OCI-LY7 (cell line): ENCODE measurements around the gene ABCC4. TPM values are rescaled to one million over a fixed set of nuclear protein-coding genes. Genes with fewer than 3 reads are reported as not detected.

Experiments
- BruUV-seq: library from RNA; stranded (reverse); fragments of 400-500 nt; replicated peaks from 2 replicates; lab custom pipeline; 2021; lab: Mats Ljungman, UMichigan
- CTCF ChIA-PET: fragments of 300-600 bp; sonication (Branson Sonifier 250); formaldehyde crosslinking; loops from one replicate; lab custom pipeline; 2022; ENCODE audit warnings: antibody characterized with exemption; ENCODE audit not compliant: unreplicated experiment; lab: Charles Lee
- POLR2A ChIA-PET: fragments of 300-600 bp; sonication (Branson Sonifier 250); formaldehyde crosslinking; loops from one replicate; lab custom pipeline; 2022; ENCODE audit warnings: antibody characterized with exemption; lab: Charles Lee
- DNase-seq: peaks from one replicate; pipeline ENCODE4 v3.0.0-alpha.2; 2015; ENCODE audit warnings: low spot score
- H2AFZ ChIP-seq: fragments of 200-600 bp; sonication (generic), shearing (Covaris generic); 2 replicates; pipeline ENCODE4 v1.6.1; 2014; ENCODE audit warnings: mild to moderate bottlenecking, antibody characterized with exemption, low read length, moderate library complexity
- H3K27ac ChIP-seq: fragments of 200-600 bp; sonication (generic); 2 replicates; pipeline ENCODE4 v1.5.1; 2014; ENCODE audit warnings: mixed run types, low read depth, mild to moderate bottlenecking, moderate library complexity, low read length, inconsistent platforms; ENCODE audit not compliant: poor library complexity, severe bottlenecking
- H3K36me3 ChIP-seq: fragments of 200-600 bp; sonication (generic); 2 replicates; pipeline ENCODE4 v1.6.1; 2014; ENCODE audit warnings: mild to moderate bottlenecking, antibody characterized with exemption, low read length, moderate library complexity, mixed read lengths; ENCODE audit not compliant: insufficient read depth
- H3K4me1 ChIP-seq: fragments of 200-600 bp; sonication (generic); 2 replicates; pipeline ENCODE4 v1.5.1; 2014; ENCODE audit warnings: mild to moderate bottlenecking, low read length; ENCODE audit not compliant: insufficient read depth, poor library complexity, severe bottlenecking
- H3K4me2 ChIP-seq: fragments of 200-600 bp; sonication (generic); 2 replicates; pipeline ENCODE4 v1.6.1; 2014; ENCODE audit warnings: mild to moderate bottlenecking, low read length
- H3K4me3 ChIP-seq: fragments of 200-600 bp; sonication (generic); 2 replicates; pipeline ENCODE4 v1.5.1; 2014; ENCODE audit warnings: mild to moderate bottlenecking, low read depth, low read length; ENCODE audit not compliant: poor library complexity, severe bottlenecking
- H3K79me2 ChIP-seq: fragments of 200-600 bp; sonication (generic); 2 replicates; pipeline ENCODE4 v1.6.1; 2016; ENCODE audit warnings: low read depth, mild to moderate bottlenecking, low read length, moderate library complexity, mixed read lengths; ENCODE audit not compliant: insufficient read depth
- H3K9me2 ChIP-seq: fragments of 200-600 bp; sonication (generic); 2 replicates; pipeline ENCODE4 v1.6.1; 2016; ENCODE audit warnings: mild to moderate bottlenecking, low read length, mixed read lengths; ENCODE audit not compliant: insufficient read depth
- H3K9me3 ChIP-seq: fragments of 200-600 bp; sonication (generic); 2 replicates; pipeline ENCODE4 v1.6.1; 2014; ENCODE audit warnings: mild to moderate bottlenecking, mixed run types, low read length, mixed read lengths
- H4K20me1 ChIP-seq: fragments of 200-600 bp; sonication (generic); 2 replicates; pipeline ENCODE4 v1.6.1; 2014; ENCODE audit warnings: mild to moderate bottlenecking, antibody characterized with exemption, low read length, moderate library complexity, mixed read lengths; ENCODE audit not compliant: insufficient read depth
- CTCF ChIP-seq: fragments of 200-600 bp; sonication (generic); conservative IDR thresholded peaks from 2 replicates; pipeline ENCODE4 v1.5.1; 2014; ENCODE audit warnings: mild to moderate bottlenecking, antibody characterized with exemption, low read length, moderate library complexity, mixed read lengths
- EZH2phosphoT487 ChIP-seq: fragments of 200-600 bp; sonication (generic); IDR thresholded peaks from 2 replicates; pipeline ENCODE4 v1.6.1; 2018; ENCODE audit warnings: low read depth, borderline replicate concordance, mild to moderate bottlenecking, mixed run types, antibody characterized with exemption, low read length, moderate library complexity, mixed read lengths
- intact Hi-C: fragments of 100-400 bp; cut with micrococcal nuclease; formaldehyde crosslinking; loops from one replicate; pipeline ENCODE4 v1.10.0; 2022; ENCODE audit not compliant: unreplicated experiment
- total RNA-seq, 2 experiments: library from RNA; depleted of rRNA in 1 of 2; stranded (reverse); fragments of >200 nt in 1 of 2; shearing (Covaris generic) in 1 of 2; gene quantifications; 2 replicates each; pipeline ENCODE4 v1.2.3, GENCODE V29; 2014 to 2022

The ABCC4 gene
- total RNA-seq, 2 experiments from 2014 or later = 7.3 to 7.8 TPM

GRCh38 chr13:95207769-95208366 is 93.4 kb downstream of the ABCC4 start:
- ChIA-PET CTCF (no interaction called here), POLR2A (interaction anchor here (1.0 to 2.9 kb wide), 3 partner anchors 19 to 32 kb away, joined by 3 to 12 read pairs (median 3); no protein-coding TSS in a partner anchor)
- intact Hi-C loops = loop anchor here (5.0 kb wide), 1 partner anchor 94 kb away; the partner anchor contains the start of gene ABCC4
- Histone ChIP-seq H3K79me2 (no peaks in the 10 kb centered on the region), H3K4me2 (peak overlapping the region; percentile 69), H3K27ac (peak overlapping the region; percentile 71), H3K4me1 (peaks cover 31% of the 10 kb centered on the region), H4K20me1 (no peaks in the 10 kb centered on the region), H3K9me2 (no peaks in the 10 kb centered on the region), H2AFZ (no peak overlapping the region; the same call in 1 of the 2 replicates), H3K9me3 (no peaks in the 10 kb centered on the region), H3K36me3 (peaks cover 28% of the 10 kb centered on the region), H3K4me3 (peak overlapping the region; percentile 53)
- TF ChIP-seq CTCF = no peak
- TF ChIP-seq EZH2phosphoT487 = no peak
- no TSS peak for BruUV-seq
- peak; percentile 58 for DNase-seq

GRCh38 chr13:95206116-95206515 is 95.1 kb downstream of the ABCC4 start:
- peaks cover 31% of the 10 kb centered on the region for H3K4me1 ChIP-seq
- POLR2A ChIA-PET = no interaction called here
- H3K9me2 ChIP-seq = no peaks in the 10 kb centered on the region
- no peak overlapping the region for H3K27ac ChIP-seq
- intact Hi-C loops = loop anchor here (5.0 kb wide), 1 partner anchor 96 kb away; the partner anchor contains the start of gene ABCC4
- H2AFZ ChIP-seq = no peak overlapping the region
- DNase-seq = no peak
- H3K4me2 ChIP-seq = no peak overlapping the region
- H3K36me3 ChIP-seq = peaks cover 28% of the 10 kb centered on the region
- no peaks in the 10 kb centered on the region for H3K79me2 ChIP-seq
- CTCF ChIA-PET = no interaction called here
- no peak for TF ChIP-seq EZH2phosphoT487
- no peak for TF ChIP-seq CTCF
- no peaks in the 10 kb centered on the region for H3K9me3 ChIP-seq
- H3K4me3 ChIP-seq = no peak overlapping the region
- no peaks in the 10 kb centered on the region for H4K20me1 ChIP-seq
- no TSS peak for BruUV-seq

GRCh38 chr13:95204231-95204765 is 97.0 kb downstream of the ABCC4 start:
- Histone ChIP-seq H3K4me1 (peaks cover 20% of the 10 kb centered on the region), H3K9me3 (no peaks in the 10 kb centered on the region), H2AFZ (no peak overlapping the region), H3K36me3 (peaks cover 28% of the 10 kb centered on the region), H3K79me2 (no peaks in the 10 kb centered on the region), H3K27ac (no peak overlapping the region), H3K4me3 (no peak overlapping the region), H3K4me2 (no peak overlapping the region), H3K9me2 (no peaks in the 10 kb centered on the region), H4K20me1 (no peaks in the 10 kb centered on the region)
- ChIA-PET POLR2A (no interaction called here), CTCF (no interaction called here)
- DNase-seq = no peak
- no peak for TF ChIP-seq EZH2phosphoT487
- no peak for TF ChIP-seq CTCF
- intact Hi-C loops = no loop called here
- no TSS peak for BruUV-seq
